GM19043 (cell line): Measurements from ENCODE around the gene SRPK1.

ENCODE experiments used
- ATAC-seq: cut with Tn5 transposase; IDR thresholded peaks from one replicate; pipeline ENCODE4 v1.9.1; 2021; ENCODE audit warnings: low read depth; ENCODE audit not compliant: unreplicated experiment

Gene SRPK1

GRCh38 chr6:35787266-35788218 is 133.4 kb downstream of the SRPK1 start:
- ATAC-seq: no peak

GRCh38 chr6:35786810-35787209 is 134.1 kb downstream of the SRPK1 start:
- no peak for ATAC-seq

GRCh38 chr6:35786272-35786671 is 134.6 kb downstream of the SRPK1 start:
- ATAC-seq: no peak

- no peak for ATAC-seq
These were observed 136.7 kb downstream of the SRPK1 start for GRCh38 chr6:35784200-35784599.
